Stimulated activated naive CD8-positive, alpha-beta T cell treated with anti-CD3 and anti-CD28 coated beads, Interleukin-15, amount 100 ng/mL, for 72 hours (primary cell): ENCODE results near the gene FSTL4.
A peak's percentile ranks its signal among the peaks of the same experiment; 100 is the strongest.

ENCODE experiments used
- ATAC-seq: fragments of 150-1000 bp; cut with Tn5 transposase; 2 replicates; pipeline ENCODE4 v1.10.0; 2021; ENCODE audit warnings: mild to moderate bottlenecking, moderate library complexity
- DNase-seq, 2 donors: peaks; one replicate each; pipeline ENCODE4 v3.0.0; 2021 to 2022
- H3K27ac Mint-ChIP-seq, 2 donors: one replicate each; pipeline ENCODE4 v1.8.0; 2022; ENCODE audit warnings: mild to moderate bottlenecking in 2 of 2, mixed read lengths in 2 of 2, moderate library complexity in 2 of 2
- H3K27me3 Mint-ChIP-seq: one replicate; pipeline ENCODE4 v1.8.0; 2022; ENCODE audit warnings: mixed read lengths
- H3K4me1 Mint-ChIP-seq: one replicate; pipeline ENCODE4 v1.8.0; 2022; ENCODE audit warnings: mild to moderate bottlenecking, mixed read lengths
- H3K4me3 Mint-ChIP-seq, 2 donors: one replicate each; pipeline ENCODE4 v1.8.0; 2022; ENCODE audit warnings: mild to moderate bottlenecking in 2 of 2, mixed read lengths in 2 of 2, moderate library complexity in 1 of 2
- H3K9me3 Mint-ChIP-seq, 2 donors: one replicate each; pipeline ENCODE4 v1.8.0; 2022; ENCODE audit warnings: mixed read lengths in 2 of 2

The FSTL4 gene

GRCh38 chr5:133261993-133262392 is 350.3 kb downstream of the FSTL4 start:
- H3K4me1 Mint-ChIP-seq, result peaks cover 36% of the 10 kb centered on the region
- ATAC-seq (no peak), DNase-seq (no peak)
- no peaks in the 10 kb centered on the region for H3K9me3 Mint-ChIP-seq
- H3K27me3 Mint-ChIP-seq, result peaks cover 5% of the 10 kb centered on the region
- no peak overlapping the region for H3K27ac Mint-ChIP-seq
- no peak overlapping the region for H3K4me3 Mint-ChIP-seq

GRCh38 chr5:133260715-133261114 is 351.6 kb downstream of the FSTL4 start:
- ATAC-seq, result no peak
- DNase-seq, result no peak
- no peaks in the 10 kb centered on the region for H3K9me3 Mint-ChIP-seq
- no peak overlapping the region for H3K4me3 Mint-ChIP-seq
- peak overlapping the region in 1 of 2 donors; percentile 55 for H3K27ac Mint-ChIP-seq
- H3K27me3 Mint-ChIP-seq, result no peaks in the 10 kb centered on the region
- H3K4me1 Mint-ChIP-seq, result peaks cover 32% of the 10 kb centered on the region

GRCh38 chr5:133259199-133259997 is 352.9 kb downstream of the FSTL4 start:
- ATAC-seq, result peak; percentile 49
- no peak for DNase-seq
- Mint-ChIP-seq H3K27me3 (no peaks in the 10 kb centered on the region), H3K27ac (peak overlapping the region; percentile 24 to 45), H3K4me3 (no peak overlapping the region), H3K9me3 (no peaks in the 10 kb centered on the region), H3K4me1 (peaks cover 24% of the 10 kb centered on the region)

- no peak overlapping the region for H3K4me3 Mint-ChIP-seq
- H3K27ac Mint-ChIP-seq, result no peak overlapping the region
- peak in 1 of 2 donors; percentile 25 for DNase-seq
- H3K27me3 Mint-ChIP-seq, result no peaks in the 10 kb centered on the region
- H3K4me1 Mint-ChIP-seq, result peaks cover 24% of the 10 kb centered on the region
- H3K9me3 Mint-ChIP-seq, result no peaks in the 10 kb centered on the region
- ATAC-seq, result peak; percentile 75
Measured at GRCh38 chr5:133257977-133258376, 354.4 kb downstream of the FSTL4 start.

- no peaks in the 10 kb centered on the region for H3K27me3 Mint-ChIP-seq
- no peaks in the 10 kb centered on the region for H3K9me3 Mint-ChIP-seq
- no peak overlapping the region for H3K4me3 Mint-ChIP-seq
- H3K27ac Mint-ChIP-seq, result no peak overlapping the region
- H3K4me1 Mint-ChIP-seq, result peaks cover 24% of the 10 kb centered on the region
- ATAC-seq (no peak), DNase-seq (no peak)
Measured at GRCh38 chr5:133256276-133256675, 356.1 kb downstream of the FSTL4 start.

GRCh38 chr5:133254803-133255202 is 357.5 kb downstream of the FSTL4 start:
- DNase-seq, result no peak
- Mint-ChIP-seq H3K4me3 (no peak overlapping the region), H3K27me3 (no peaks in the 10 kb centered on the region), H3K4me1 (peaks cover 21% of the 10 kb centered on the region), H3K27ac (peak overlapping the region in 1 of 2 donors; percentile 4), H3K9me3 (no peaks in the 10 kb centered on the region)
- no peak for ATAC-seq

GRCh38 chr5:133253671-133254070 is 358.7 kb downstream of the FSTL4 start:
- no peak overlapping the region for H3K27ac Mint-ChIP-seq
- DNase-seq, result no peak
- no peaks in the 10 kb centered on the region for H3K27me3 Mint-ChIP-seq
- H3K9me3 Mint-ChIP-seq, result no peaks in the 10 kb centered on the region
- H3K4me1 Mint-ChIP-seq, result peaks cover 10% of the 10 kb centered on the region
- no peak for ATAC-seq
- no peak overlapping the region for H3K4me3 Mint-ChIP-seq

GRCh38 chr5:133253070-133253469 is 359.3 kb downstream of the FSTL4 start:
- DNase-seq, result no peak
- peaks cover 4% of the 10 kb centered on the region for H3K4me1 Mint-ChIP-seq
- no peaks in the 10 kb centered on the region for H3K9me3 Mint-ChIP-seq
- no peak for ATAC-seq
- H3K27me3 Mint-ChIP-seq, result no peaks in the 10 kb centered on the region
- H3K4me3 Mint-ChIP-seq, result no peak overlapping the region
- H3K27ac Mint-ChIP-seq, result no peak overlapping the region

GRCh38 chr5:133252133-133252480 is 360.2 kb downstream of the FSTL4 start:
- H3K4me1 Mint-ChIP-seq, result no peaks in the 10 kb centered on the region
- ATAC-seq (no peak), DNase-seq (no peak)
- H3K9me3 Mint-ChIP-seq, result no peaks in the 10 kb centered on the region
- H3K27ac Mint-ChIP-seq, result no peak overlapping the region
- no peaks in the 10 kb centered on the region for H3K27me3 Mint-ChIP-seq
- H3K4me3 Mint-ChIP-seq, result no peak overlapping the region

GRCh38 chr5:133251296-133252132 is 360.8 kb downstream of the FSTL4 start:
- DNase-seq, result no peak
- no peaks in the 10 kb centered on the region for H3K4me1 Mint-ChIP-seq
- H3K27me3 Mint-ChIP-seq, result no peaks in the 10 kb centered on the region
- H3K27ac Mint-ChIP-seq, result no peak overlapping the region
- no peak overlapping the region for H3K4me3 Mint-ChIP-seq
- no peaks in the 10 kb centered on the region for H3K9me3 Mint-ChIP-seq
- no peak for ATAC-seq

- H3K27me3 Mint-ChIP-seq, result no peaks in the 10 kb centered on the region
- no peak for ATAC-seq
- no peak for DNase-seq
- H3K4me1 Mint-ChIP-seq, result peaks cover 2% of the 10 kb centered on the region
- peak overlapping the region in 1 of 2 donors; percentile 65 for H3K27ac Mint-ChIP-seq
- no peak overlapping the region for H3K4me3 Mint-ChIP-seq
- no peaks in the 10 kb centered on the region for H3K9me3 Mint-ChIP-seq
Measured at GRCh38 chr5:133250527-133250926, 361.8 kb downstream of the FSTL4 start.

- Mint-ChIP-seq H3K9me3 (no peaks in the 10 kb centered on the region), H3K4me3 (no peak overlapping the region), H3K27me3 (no peaks in the 10 kb centered on the region), H3K4me1 (peaks cover 11% of the 10 kb centered on the region), H3K27ac (no peak overlapping the region)
- DNase-seq (no peak), ATAC-seq (no peak)
Measured at GRCh38 chr5:133249593-133249992, 362.7 kb downstream of the FSTL4 start.

- Mint-ChIP-seq H3K4me3 (no peak overlapping the region), H3K4me1 (peaks cover 24% of the 10 kb centered on the region), H3K27ac (no peak overlapping the region), H3K9me3 (no peaks in the 10 kb centered on the region), H3K27me3 (no peaks in the 10 kb centered on the region)
- no peak for ATAC-seq
- no peak for DNase-seq
Measured at GRCh38 chr5:133247881-133248624, 364.3 kb downstream of the FSTL4 start.

GRCh38 chr5:133247151-133247709 is 365.1 kb downstream of the FSTL4 start:
- Mint-ChIP-seq H3K9me3 (no peaks in the 10 kb centered on the region), H3K4me3 (no peak overlapping the region)
- DNase-seq, result no peak

GRCh38 chr5:133246376-133247150 is 365.8 kb downstream of the FSTL4 start:
- H3K9me3 Mint-ChIP-seq, result no peaks in the 10 kb centered on the region
- ATAC-seq (no peak), DNase-seq (no peak)
- no peaks in the 10 kb centered on the region for H3K27me3 Mint-ChIP-seq
- H3K4me1 Mint-ChIP-seq, result peaks cover 24% of the 10 kb centered on the region
- no peak overlapping the region for H3K27ac Mint-ChIP-seq
- no peak overlapping the region for H3K4me3 Mint-ChIP-seq

More at GRCh38 chr5:133247151-133247709, 365.1 kb downstream of the FSTL4 start:
- Mint-ChIP-seq H3K27ac (no peak overlapping the region), H3K27me3 (no peaks in the 10 kb centered on the region), H3K4me1 (peaks cover 24% of the 10 kb centered on the region)
- ATAC-seq, result no peak
